DMS114 treated with DMSO at 0.1 percent for 48 hours (cell line): Measurements from ENCODE around the gene NNAT.
"Not testable (repeated sequence)": the region's sequence is repeated elsewhere in the genome, so short reads cannot be mapped to it uniquely, and the experiment has no call there.

ENCODE experiments used
- DNase-seq: peaks from one replicate; lab custom pipeline; 2025; ENCODE audit not compliant: unreplicated experiment; lab: John Stamatoyannopoulos, UW

The NNAT gene, protein sequence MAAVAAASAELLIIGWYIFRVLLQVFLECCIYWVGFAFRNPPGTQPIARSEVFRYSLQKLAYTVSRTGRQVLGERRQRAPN

DNA sequence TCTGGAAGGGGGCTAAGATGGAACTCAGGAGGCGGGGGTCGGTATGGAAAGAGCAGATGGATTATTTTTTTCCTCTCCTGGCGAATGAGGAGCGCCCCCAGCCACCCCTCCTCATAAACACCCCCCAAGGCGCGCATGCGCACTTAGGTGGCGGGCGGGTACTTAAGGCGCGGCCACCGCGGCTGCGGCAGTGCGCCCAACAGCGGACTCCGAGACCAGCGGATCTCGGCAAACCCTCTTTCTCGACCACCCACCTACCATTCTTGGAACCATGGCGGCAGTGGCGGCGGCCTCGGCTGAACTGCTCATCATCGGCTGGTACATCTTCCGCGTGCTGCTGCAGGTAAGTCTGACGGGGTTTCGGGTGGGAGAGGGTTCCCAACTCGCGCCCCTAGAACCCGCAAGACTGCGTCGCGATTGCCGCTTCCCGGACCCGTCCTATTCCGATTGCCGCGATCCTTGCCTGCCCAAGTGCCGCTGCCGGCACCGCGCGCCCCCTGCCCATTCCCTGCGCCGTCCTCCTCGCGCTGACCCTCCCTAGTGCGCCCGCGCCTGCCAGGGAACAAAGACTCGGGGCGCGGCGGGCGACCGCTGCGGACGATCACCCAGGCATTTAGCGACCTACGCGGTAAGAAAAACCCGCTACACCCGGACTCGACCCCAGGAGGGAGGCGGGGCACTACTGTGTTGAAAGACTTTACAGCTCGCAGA, at the start of gene NNAT:
NNAT (plus strand) TSS at position 190 of the 711 bp plus-strand sequence; CDS start at position 272, 82 bp downstream.
- no peak for DNase-seq

DNA sequence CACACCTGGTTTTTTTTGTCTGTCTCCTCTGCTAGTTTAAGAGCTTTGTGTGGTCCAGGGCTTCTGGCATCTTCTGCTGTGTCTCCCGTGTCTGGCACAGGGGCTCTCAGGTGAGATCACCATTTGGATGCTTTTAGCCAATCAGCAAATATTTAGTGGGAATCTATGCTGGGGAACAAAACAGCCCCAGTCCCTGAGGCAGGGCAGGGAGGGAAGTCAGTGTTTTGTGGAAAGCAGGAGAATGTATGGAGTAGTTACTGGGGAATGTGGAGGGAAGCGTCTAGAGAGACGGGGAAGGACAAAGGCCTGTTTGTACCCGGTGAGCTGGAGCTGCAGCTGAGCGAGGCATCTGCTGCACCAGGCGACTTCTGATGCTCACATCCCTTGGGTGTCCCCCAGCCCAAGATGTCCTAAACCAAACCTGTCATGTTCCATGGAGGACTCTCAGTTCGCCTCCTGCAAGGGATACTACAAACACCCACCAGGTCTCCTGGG, 49.3 kb upstream of the NNAT start:
- DNase-seq, result no peak

DNA sequence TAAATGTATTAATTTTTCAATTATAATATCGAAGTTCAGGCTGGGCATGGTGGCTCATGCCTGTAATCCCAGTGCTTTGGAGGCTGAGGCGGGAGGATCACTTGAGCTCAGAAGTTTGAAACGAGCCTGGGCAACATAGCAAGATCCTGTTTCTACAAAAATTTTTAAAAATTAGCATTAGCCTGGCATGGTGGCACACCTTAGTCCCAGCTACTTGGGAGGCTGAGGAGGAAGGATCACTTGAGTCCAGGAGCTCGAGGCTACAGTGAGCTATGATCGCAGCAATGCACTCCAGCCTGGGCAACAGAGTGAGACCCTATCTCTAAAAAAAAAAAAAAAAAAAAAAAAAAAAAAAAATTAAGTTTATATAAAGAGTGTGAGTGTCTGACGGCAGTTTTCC, 48.6 kb upstream of the NNAT start:
- not testable (repeated sequence) for DNase-seq

DNA sequence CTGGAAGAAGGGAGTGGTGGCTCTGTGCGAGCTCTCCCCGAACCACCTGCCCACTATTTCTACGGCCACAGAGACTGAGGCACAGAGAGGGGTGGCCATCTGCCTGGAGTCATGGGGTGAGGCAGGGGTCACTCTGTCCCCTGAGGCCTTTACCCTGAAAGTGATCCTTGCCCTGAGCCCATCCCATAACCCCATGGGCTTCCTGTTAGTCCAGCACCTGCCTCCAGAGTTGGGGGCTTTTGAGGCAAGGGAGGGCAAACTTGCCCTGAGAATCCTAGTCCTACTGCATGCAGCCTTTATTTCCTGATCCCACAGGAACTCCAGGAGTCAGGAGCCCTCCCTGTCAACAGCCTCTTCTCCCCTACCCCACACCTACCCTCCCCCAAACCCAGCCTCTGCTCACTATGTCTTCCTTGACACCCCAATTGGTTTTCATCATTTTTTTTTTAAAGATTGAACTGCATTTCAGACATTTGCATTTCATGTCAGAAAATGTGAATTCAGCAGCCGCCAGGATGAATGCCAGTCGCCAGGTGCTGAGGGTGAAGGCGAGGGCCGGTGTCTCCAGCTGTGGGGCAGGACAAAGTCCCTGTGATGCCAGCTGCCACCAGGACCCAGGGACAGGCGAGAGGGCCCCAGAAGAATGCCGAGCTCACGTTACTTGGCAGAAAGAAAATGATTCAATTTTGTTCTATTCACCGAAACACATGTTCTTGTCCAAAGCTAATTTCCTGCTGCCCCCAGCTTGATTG, 47.6 kb upstream of the NNAT start:
- no peak for DNase-seq

DNA sequence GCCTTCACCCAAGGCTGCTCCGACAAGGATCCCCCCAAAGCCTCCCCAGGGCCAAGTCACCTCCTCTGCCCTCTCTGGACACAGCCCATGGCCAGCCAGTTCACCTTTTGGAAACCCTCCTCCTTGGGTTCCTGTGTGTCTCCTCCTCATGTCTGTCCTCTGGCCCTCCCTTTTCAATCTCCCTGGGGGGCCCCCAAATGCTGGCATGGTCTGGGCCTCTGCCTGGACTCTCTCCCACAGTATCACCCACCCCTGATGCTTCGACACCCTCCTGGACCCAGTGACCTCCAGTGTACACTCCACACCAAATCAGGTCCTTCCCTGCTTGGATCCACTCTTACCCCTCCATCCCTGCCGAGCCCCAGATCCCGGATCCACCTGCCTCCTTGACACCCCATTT, 46.7 kb upstream of the NNAT start:
- no peak for DNase-seq

DNA sequence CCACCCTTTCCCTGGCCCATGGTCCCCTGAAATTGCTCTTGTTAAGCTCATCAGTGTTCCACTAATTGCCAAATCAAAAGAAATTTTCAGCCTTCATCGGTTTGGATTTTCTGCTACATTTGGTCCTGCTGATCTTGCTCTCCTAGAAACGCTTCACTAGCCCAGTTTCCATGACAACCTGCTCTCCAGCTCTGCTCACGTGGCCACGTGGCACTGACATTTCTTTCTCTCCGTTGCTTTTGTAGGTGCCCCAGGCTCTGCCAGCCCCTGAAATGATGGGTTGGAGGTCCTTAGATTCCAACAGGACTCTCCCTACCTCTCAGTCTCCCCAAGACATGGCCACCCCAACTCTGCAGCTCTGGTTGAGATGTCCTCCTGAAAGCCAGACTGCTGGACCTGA, 45.8 kb upstream of the NNAT start:
- no peak for DNase-seq

DNA sequence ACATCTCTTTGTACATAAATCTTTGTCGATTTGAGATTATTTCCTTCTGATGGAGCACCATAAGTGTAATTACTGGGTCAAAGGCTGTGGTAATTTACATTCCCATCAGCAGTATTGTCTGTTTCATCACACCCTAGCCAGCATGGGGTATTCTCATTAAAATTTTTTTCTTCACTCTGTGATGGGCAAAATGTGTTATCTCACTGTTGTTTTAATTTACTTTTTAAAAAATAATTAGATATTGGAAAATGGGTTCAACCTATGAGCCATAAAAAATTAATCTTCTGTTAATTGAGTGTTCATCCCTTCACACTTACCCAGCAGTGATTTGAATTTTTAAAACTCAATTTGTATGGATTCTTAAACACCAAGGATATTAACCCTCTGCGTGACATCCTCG, 44.0 kb upstream of the NNAT start:
- DNase-seq, result no peak

DNA sequence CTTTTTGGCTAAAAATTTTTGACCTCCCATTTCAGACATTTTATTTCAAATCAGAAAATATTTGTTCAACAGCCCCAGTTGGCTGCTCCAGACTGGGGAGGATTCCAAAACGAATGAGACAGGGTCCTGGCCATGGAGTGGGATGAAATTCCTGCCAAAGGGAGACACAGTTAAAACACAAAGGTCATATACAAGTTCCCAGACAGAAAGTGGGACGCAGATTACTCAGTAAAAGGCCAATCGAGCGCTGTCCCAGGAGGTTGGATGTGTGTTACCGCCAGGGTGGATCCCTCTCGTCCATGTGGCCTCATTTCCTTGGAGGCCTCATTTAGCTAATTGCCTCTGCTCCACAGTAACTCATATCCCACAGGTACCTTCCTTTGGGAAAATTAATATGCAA, 41.8 kb upstream of the NNAT start:
- DNase-seq, result no peak

DNA sequence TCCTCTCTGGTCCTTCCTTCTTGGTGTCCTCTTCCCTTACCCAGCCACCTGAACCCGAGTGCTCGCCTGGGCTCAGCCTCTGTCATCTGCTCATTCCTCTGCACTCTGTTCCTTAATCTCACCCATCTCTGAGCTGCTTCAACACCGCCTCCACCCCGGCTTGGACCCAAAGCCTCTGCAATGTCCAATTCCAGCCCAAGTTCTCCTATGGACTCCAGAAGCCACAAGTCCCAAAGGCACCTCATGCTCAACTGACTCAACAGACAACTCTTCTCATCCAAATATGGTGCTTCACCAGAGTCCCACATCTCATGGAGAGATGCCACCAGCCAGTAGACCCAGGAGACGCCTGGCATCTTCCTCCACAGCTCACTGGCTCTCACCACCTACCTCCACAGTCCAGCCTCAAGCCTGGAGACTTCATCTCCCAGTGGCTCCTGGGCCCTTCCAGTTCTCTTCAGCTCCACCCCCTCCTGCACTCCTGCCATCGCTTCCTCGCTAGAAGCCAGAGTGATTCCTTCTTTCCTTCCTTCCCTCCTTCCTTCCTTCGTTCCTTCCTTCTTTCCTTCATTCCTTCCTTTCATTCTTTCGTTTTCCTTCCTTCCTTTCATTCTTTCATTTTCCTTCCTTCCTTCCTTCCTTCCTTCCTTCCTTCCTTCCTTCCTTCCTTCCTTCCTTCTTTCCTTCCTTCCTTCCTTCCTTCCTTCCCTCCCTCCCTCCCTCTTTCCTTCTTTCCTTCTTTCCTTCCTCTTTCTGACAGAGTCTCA, 40.9 kb upstream of the NNAT start:
- DNase-seq, result no peak

DNA sequence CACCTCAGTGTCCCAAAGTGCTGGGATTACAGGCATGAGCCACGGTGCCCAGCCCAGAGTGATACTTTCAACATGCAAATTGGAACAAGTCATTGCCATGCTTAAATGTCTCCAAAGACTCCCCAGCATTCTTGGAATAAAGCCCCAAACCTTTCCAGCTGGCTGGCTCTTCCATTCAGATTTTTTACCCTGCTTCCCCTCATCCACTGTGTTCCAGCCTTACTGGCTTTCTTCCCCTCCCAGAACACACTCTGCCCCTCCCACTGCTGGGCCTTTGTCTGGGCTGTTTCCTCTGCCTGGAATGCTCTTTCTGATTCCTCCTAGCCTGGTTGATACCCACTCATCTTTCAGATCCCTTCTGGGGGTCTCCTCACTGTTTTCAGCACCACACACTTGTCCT, 40.1 kb upstream of the NNAT start:
- no peak for DNase-seq

DNA sequence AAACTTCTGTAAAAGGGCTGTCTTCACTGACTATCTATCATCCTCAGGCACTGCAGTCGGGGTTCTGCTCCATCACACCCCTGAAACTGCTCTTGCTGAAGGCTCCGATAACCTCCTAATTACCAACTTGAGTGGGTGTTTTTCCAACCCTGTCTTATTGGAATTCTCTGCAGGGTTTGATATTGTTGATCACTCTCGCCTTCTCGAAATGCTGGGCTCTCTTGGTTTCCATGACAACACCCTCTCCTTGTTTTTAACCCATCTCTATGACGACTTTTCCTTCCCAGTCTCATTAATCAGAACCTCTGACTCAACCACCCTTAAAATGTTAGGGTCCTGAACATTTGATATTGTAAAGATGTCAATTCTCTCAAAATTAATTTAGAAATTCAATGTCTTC, 39.4 kb upstream of the NNAT start:
- no peak for DNase-seq

DNA sequence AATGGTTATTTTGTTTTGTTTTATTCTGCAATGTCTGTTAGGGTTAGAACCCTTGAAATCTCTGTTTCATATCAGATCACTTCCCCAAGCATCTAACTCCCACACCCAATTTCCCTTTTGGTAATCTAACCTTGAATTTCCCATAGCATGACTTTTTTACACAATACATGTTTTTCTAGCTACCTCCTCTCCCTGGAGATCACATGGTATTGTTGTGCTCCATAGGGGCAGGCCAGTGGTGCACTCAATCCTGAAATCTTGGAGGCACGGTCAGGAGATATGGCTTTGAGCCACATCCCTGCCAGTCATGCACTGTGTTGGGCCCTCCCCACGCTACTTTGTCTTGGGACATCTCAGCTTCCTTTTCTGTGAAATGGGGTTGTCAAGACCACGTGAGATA, 36.7 kb upstream of the NNAT start:
- no peak for DNase-seq

DNA sequence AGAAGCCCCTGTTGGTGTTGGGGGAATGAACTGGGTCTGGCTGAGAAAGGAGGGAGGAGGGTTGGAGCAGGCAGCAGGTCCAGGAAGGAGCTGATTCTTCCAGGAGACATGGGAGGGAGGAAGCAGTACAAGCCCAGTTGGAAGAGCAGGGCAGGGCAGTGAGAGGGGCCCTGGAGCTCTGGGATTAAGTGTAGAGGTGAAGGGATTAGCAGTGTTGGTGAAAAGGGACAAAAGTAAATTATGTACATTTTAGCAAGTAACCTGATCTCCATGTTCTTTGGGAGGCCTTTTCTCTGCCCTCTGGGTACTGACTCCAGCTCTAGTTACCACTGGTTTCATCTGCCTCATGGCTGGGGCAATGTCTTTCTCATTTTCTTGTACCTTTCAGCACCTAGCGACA, 34.8 kb upstream of the NNAT start:
- not testable (repeated sequence) for DNase-seq

DNA sequence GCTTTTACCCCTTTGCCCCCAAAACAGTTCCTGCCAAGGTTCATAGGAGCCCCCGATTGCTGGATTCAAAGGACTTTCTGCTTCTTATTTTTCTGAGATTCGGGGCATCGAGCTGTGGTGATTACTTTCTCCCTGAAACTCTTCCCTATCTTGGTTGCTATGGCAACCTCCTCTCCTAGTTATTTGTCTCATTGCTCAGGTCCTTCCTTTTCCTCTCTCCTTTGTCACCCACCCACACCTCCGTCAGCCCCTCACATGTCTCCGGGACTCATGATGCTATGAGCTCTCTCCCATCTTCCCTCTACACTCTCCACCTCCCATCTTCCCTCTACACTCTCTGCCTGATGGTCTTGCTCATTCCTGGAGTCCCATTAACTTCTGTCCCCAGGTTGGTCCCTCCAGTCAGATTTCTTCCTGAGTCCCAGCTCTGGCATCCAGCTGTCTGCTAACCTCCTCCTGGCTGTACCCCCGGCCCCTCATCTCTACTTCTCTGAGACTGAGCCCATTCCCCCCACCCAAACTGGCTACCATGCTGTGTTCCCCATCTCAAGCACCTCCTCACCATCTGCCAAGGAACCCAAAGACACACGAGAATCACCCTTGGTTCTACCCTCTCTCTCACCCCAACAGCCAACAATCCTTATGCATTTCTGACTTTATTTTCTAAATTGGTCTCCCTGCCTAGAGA, 30.2 kb upstream of the NNAT start:
- DNase-seq, result no peak

DNA sequence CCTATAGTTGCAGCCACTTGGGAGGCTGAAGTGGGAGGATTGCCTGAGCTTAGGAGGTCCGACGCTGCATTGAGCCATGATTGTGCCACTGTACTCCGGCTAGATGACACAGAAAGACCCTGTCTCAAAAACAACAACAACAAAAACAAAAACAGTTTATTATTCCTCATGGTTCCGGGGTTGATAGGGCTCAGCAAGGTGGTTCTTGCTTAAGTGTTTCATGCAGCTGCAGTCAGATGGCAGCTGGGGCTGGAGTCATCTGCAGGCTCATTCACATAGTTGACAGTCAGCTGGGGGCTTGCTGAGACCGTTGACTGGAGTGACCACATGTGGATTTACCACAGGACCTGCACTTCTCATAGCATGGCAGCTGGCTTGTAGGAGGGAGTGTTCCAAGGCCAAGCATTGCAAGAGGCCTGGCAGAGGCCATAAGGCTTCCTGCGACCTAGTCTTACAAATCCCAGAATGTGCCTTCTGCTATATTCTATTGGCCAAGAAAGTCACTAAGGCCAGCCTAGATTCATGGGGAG, 28.9 kb upstream of the NNAT start:
- no peak for DNase-seq

DNA sequence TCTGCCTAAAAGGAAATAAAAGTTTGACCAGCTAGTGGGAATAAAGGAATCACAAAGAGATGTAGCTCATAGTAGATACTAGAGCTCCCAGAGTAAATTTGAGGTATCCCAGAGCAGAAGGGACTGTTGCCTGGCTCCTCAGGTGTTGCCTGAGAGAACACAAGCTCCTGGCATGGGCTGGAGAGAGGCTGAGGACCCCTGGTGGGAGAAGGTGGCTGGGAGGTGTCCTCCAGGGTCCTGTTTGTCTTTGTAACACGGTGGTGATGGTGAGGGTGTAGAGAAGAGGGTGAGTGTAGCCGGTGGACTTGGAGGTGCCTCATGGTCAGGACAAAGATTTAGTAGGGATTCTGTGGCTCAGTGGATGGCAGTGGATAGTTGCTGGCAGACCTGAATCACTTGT, 28.1 kb upstream of the NNAT start:
- no peak for DNase-seq

DNA sequence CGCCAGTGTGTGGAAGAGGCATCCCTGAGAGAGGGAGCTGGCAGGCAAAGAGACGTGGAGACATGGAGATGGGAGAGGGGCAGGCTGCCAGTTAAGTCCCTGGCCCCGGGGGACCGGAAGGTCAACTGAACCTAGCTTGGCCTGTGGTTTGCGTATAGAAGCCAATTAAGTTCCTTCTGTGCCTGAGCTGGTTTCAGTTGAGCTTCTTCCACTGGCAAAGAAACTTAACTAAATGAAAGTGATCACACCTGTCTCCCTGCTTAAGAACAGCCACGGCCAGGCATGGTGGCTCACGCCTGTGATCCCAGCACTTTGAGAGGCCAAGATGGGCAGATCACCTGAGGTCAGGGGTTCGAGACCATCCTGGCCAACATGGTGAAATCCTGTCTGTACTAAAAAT, 26.7 kb upstream of the NNAT start:
- no peak for DNase-seq

DNA sequence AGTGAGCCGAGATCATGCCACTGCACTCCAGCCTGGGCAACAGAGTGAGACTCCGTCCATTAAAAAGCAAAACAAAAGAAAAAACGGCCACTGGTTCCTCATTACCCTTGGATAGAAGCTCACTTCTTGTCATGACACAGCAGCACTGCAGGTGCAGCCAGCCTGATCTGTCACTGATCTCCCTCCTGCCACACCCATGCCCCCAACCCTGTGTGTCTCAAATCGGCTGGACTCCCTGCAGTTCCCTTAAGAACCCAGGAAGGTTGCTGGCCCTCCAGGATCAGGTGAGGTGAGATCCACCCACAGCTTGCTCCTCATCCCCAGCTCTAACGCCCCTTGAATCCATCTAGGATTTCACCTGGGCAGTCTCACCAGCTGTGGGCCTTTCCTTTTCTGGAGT, 26.3 kb upstream of the NNAT start:
- DNase-seq, result no peak

DNA sequence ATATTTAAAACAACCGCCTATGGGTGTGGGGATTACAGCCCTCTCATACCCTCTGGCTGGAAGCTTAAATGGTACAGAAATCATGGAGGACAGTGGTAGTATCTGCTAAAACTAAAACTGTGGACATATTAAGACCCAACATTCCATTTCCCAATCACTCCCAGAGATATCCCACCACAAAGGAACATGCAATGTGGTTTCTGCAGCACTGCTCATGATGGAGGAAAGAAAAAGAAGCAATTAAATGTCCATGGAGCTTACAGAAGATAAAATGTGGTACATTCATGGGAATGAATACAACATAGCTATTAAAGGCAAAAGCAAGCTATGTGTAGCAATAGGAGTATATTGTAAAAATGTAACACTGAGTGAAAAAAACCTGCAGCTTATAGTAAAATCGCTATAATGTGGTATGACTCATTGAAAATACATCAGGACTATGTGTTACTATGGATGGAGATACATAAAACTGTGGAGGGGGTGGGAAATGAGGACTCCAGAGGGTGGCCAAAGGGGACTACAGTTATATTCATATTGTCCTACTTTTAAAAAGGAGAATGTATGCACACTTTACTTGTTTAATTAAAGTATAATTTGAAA, 22.9 kb upstream of the NNAT start:
- no peak for DNase-seq

DNA sequence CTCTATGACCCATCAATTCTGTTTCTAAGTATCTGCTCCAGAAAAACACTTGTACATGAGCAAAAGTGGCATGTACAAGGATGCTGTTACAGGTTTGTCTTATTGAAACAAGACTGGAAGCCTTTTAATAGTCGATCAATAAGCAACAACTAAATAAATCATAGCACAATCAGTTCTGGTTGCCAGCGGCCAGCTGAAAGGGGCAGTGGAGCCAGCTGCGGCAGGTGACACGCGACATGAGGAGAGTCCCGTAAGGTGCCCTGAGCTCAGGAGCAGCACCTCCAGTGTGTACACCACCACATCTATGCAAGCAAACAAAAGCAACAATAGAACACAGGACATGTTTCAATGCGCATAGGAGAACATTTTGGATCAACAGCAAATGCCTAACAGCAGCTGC, 20.7 kb upstream of the NNAT start:
- no peak for DNase-seq
